Measurements from ENCODE around the gene DDX39B.
"Not testable (repeated sequence)": the region's sequence is repeated elsewhere in the genome, so short reads cannot be mapped to it uniquely, and the experiment has no call there.

Gene DDX39B

DNA sequence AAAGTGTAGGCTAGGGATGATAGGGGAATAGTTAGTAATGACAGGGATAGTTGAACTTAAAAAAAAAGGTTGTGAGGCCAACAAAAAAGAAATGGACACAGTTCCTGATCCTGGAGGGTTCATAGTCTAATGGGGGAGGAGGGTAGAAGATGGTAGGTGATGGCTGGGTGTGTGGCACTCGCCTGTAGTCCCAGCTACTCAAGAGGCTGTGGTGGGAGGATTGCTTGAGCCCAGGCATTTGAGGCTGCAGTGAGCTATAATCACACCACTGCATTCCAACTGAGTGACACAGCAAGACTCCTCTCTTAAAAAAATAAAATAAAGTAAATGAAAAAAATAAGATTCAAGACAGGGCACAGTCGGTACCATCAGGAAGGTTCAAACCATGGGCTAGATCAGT lies 46.2 kb downstream of the DDX39B start:
- TF ChIP-seq CTCF (IDR thresholded peaks at IDR 0.05; ENCODE audit: insufficient read depth, low read length), result no peak
- TF ChIP-seq, protein P1, sequence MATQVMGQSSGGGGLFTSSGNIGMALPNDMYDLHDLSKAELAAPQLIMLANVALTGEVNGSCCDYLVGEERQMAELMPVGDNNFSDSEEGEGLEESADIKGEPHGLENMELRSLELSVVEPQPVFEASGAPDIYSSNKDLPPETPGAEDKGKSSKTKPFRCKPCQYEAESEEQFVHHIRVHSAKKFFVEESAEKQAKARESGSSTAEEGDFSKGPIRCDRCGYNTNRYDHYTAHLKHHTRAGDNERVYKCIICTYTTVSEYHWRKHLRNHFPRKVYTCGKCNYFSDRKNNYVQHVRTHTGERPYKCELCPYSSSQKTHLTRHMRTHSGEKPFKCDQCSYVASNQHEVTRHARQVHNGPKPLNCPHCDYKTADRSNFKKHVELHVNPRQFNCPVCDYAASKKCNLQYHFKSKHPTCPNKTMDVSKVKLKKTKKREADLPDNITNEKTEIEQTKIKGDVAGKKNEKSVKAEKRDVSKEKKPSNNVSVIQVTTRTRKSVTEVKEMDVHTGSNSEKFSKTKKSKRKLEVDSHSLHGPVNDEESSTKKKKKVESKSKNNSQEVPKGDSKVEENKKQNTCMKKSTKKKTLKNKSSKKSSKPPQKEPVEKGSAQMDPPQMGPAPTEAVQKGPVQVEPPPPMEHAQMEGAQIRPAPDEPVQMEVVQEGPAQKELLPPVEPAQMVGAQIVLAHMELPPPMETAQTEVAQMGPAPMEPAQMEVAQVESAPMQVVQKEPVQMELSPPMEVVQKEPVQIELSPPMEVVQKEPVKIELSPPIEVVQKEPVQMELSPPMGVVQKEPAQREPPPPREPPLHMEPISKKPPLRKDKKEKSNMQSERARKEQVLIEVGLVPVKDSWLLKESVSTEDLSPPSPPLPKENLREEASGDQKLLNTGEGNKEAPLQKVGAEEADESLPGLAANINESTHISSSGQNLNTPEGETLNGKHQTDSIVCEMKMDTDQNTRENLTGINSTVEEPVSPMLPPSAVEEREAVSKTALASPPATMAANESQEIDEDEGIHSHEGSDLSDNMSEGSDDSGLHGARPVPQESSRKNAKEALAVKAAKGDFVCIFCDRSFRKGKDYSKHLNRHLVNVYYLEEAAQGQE (IDR thresholded peaks at IDR 0.05; ENCODE audit: insufficient replicate concordance, low read depth), result no peak
- TF ChIP-seq POLR2AphosphoS5 (IDR thresholded peaks at IDR 0.05; ENCODE audit: low read depth), result no peak
- TF ChIP-seq GABPA (IDR thresholded peaks at IDR 0.05; ENCODE audit: low read depth), result no peak
- TF ChIP-seq SPI1 (IDR thresholded peaks at IDR 0.05; ENCODE audit: borderline replicate concordance, low read depth), result no peak
- H3K27ac ChIP-seq (replicated peaks), result peak overlapping the region; percentile 15; the same call in 1 of the 2 replicates
- H3K4me3 ChIP-seq (replicated peaks; ENCODE audit: insufficient read depth, low read length), result peak overlapping the region; percentile 66
- DNase-seq (ENCODE audit: low read depth in 1 of 2, low spot score in 1 of 2), result no peak
- no peaks in the 10 kb centered on the region for H3K27me3 ChIP-seq (ENCODE audit: insufficient read depth, poor library complexity, severe bottlenecking)

- no peaks in the 10 kb centered on the region for H3K27me3 ChIP-seq (ENCODE audit: insufficient read depth, poor library complexity, severe bottlenecking)
- TF ChIP-seq, protein P1 (IDR thresholded peaks at IDR 0.05; ENCODE audit: insufficient replicate concordance, low read depth), result no peak
- TF ChIP-seq GABPA (IDR thresholded peaks at IDR 0.05; ENCODE audit: low read depth) (no peak), CTCF (IDR thresholded peaks at IDR 0.05; ENCODE audit: insufficient read depth, low read length) (peak; percentile 67), POLR2AphosphoS5 (IDR thresholded peaks at IDR 0.05; ENCODE audit: low read depth) (0 out of 2 replicates have a peak, but pooled peaks have one; percentile 17), SPI1 (IDR thresholded peaks at IDR 0.05; ENCODE audit: borderline replicate concordance, low read depth) (no peak)
- peak overlapping the region; percentile 84 for H3K27ac ChIP-seq (replicated peaks)
- peak overlapping the region; percentile 66 for H3K4me3 ChIP-seq (replicated peaks; ENCODE audit: insufficient read depth, low read length)
- peak; percentile 60 to 82 for DNase-seq (ENCODE audit: low read depth in 1 of 2, low spot score in 1 of 2)
Measured at GRCh38 chr6:31493875-31494694, 47.7 kb downstream of the DDX39B start.

- peak overlapping the region; percentile 66 for H3K4me3 ChIP-seq (replicated peaks; ENCODE audit: insufficient read depth, low read length)
- not testable (repeated sequence) for H3K27ac ChIP-seq (replicated peaks); DNase-seq (ENCODE audit: low read depth in 1 of 2, low spot score in 1 of 2); H3K27me3 ChIP-seq (ENCODE audit: insufficient read depth, poor library complexity, severe bottlenecking)
Measured at GRCh38 chr6:31493550-31493874, 48.3 kb downstream of the DDX39B start.

DNA sequence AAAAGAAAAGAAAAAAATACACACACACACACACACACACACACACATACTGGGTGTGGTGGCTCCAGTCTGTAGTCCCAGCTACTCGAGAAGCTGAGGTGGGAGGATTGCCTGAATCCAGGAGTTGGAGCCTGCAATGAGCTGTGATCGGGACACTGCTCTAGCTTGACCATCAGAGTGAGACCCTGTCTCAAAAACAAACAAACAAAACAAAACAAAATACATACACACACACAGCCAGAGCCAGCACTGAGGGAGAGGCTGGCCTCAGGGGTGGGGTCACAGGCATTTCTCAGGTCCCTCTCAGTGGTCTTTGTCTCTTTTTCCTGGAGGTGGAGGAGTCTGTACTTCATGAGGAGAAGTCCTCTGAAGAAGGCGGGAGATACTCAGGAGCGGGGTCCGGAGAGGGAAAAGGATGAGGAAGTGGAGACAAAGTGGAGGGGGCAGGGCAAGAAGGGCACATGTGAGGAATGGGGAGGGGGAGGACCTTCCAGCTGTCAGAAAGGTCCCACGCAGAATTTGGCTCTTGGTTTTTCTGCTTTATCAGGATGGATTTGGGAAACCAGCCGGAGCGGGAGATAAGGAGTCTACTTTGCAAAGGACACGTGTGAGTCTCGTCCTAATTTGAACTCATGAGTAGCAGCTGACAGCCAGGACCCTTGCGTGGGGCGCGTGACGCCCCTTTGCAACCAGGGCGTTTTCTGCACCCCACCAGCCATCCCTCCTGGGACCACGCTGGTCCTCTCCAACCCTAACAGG lies 51.5 kb downstream of the DDX39B start:
- H3K4me3 ChIP-seq (replicated peaks; ENCODE audit: insufficient read depth, low read length), result no peak overlapping the region
- H3K27ac ChIP-seq (replicated peaks), result no peak overlapping the region
- no peaks in the 10 kb centered on the region for H3K27me3 ChIP-seq (ENCODE audit: insufficient read depth, poor library complexity, severe bottlenecking)
- TF ChIP-seq CTCF (IDR thresholded peaks at IDR 0.05; ENCODE audit: insufficient read depth, low read length), result no peak
- TF ChIP-seq POLR2AphosphoS5 (IDR thresholded peaks at IDR 0.05; ENCODE audit: low read depth), result no peak
- no peak; the same call in 1 of the 2 replicates for TF ChIP-seq SPI1 (IDR thresholded peaks at IDR 0.05; ENCODE audit: borderline replicate concordance, low read depth)
- no peak for TF ChIP-seq GABPA (IDR thresholded peaks at IDR 0.05; ENCODE audit: low read depth)
- TF ChIP-seq, protein P1 (IDR thresholded peaks at IDR 0.05; ENCODE audit: insufficient replicate concordance, low read depth), result no peak
- DNase-seq (ENCODE audit: low read depth in 1 of 2, low spot score in 1 of 2), result no peak
